ENCODE data around the gene RPS2.

DNA sequence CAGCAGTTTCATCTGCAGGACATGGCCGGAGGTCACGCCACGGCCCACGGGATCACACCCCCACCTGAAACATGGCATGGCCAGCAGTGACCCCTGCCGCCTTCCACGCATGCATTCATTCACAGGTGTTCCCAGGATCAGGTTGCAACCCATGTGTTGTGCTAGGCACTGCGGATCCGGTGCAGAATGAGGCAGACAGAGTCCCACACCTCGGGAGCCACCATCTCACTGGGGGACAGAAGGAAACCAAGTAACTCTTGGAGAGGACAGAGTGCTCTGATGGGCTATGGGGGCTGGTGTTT is 17.3 kb downstream of the RPS2 start:
- TF ChIP-seq CTCF (IDR thresholded peaks at IDR 0.05; ENCODE audit: insufficient read depth, low read length, poor library complexity, severe bottlenecking), result no peak
- TF ChIP-seq EZH2phosphoT487 (conservative IDR thresholded peaks at IDR 0.05; ENCODE audit: low read length), result no peak
